Measurements from ENCODE around the gene SARDH.

SARDH gene

DNA sequence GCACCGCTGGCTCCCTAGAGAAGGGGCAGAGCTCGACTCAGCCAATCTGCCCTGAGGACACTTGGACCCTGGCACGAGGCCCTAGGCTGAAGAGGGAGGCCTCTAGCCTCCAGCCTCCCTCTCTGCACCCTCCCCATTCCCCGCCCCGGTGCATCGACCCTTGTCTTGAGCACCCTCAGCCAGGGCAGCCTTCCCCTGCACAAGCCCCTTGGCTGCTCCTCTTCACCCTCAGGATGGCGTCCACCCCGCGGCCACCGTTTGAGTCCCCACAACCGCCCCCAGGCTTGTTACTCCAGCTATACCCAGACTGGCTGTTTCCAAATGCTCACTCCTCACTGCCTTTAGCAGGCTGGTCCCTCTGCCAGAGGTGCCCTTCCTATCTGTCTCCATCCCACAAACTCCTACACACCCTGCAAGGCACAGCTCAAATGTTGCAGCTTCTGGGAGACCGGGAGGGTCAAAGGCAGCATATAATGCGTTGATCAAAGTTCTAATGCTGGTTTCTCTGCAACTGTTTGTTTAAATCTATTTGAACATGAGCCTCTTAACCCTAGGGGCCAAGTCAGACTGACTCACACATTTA lies 122.5 kb downstream of the SARDH start:
- in situ Hi-C loops (cut with HindIII; ENCODE audit: low sequenced_read_pairs), result no loop called here

GRCh38 chr9:133615186-133615585 lies 123.0 kb downstream of the SARDH start:
- in situ Hi-C loops (cut with HindIII; ENCODE audit: low sequenced_read_pairs), result no loop called here

- in situ Hi-C loops (cut with HindIII; ENCODE audit: low sequenced_read_pairs), result no loop called here
These were observed 123.5 kb downstream of the SARDH start for GRCh38 chr9:133614678-133615077.

- in situ Hi-C loops (cut with HindIII; ENCODE audit: low sequenced_read_pairs), result no loop called here
These were observed 124.1 kb downstream of the SARDH start for GRCh38 chr9:133614056-133614455.
